OCI-LY7 (cell line): ENCODE results near the gene HOXC10.

ENCODE experiments used
- CTCF ChIP-seq: fragments of 200-600 bp; sonication (generic); conservative IDR thresholded peaks from 2 replicates; pipeline ENCODE4 v1.5.1; 2014; ENCODE audit warnings: mild to moderate bottlenecking, antibody characterized with exemption, low read length, moderate library complexity, mixed read lengths
- EZH2phosphoT487 ChIP-seq: fragments of 200-600 bp; sonication (generic); IDR thresholded peaks from 2 replicates; pipeline ENCODE4 v1.6.1; 2018; ENCODE audit warnings: low read depth, borderline replicate concordance, mild to moderate bottlenecking, mixed run types, antibody characterized with exemption, low read length, moderate library complexity, mixed read lengths

- TF ChIP-seq CTCF (no peak), EZH2phosphoT487 (no peak)
Observed at GRCh38 chr12:53967421-53967925, 17.5 kb upstream of the HOXC10 start.
